HG03064 (cell line): ENCODE results near the gene SAC3D1.

Experiments used
- ATAC-seq: cut with Tn5 transposase; IDR thresholded peaks from one replicate; pipeline ENCODE4 v1.9.1; 2021; ENCODE audit warnings: low read depth; ENCODE audit not compliant: unreplicated experiment

Gene SAC3D1

DNA sequence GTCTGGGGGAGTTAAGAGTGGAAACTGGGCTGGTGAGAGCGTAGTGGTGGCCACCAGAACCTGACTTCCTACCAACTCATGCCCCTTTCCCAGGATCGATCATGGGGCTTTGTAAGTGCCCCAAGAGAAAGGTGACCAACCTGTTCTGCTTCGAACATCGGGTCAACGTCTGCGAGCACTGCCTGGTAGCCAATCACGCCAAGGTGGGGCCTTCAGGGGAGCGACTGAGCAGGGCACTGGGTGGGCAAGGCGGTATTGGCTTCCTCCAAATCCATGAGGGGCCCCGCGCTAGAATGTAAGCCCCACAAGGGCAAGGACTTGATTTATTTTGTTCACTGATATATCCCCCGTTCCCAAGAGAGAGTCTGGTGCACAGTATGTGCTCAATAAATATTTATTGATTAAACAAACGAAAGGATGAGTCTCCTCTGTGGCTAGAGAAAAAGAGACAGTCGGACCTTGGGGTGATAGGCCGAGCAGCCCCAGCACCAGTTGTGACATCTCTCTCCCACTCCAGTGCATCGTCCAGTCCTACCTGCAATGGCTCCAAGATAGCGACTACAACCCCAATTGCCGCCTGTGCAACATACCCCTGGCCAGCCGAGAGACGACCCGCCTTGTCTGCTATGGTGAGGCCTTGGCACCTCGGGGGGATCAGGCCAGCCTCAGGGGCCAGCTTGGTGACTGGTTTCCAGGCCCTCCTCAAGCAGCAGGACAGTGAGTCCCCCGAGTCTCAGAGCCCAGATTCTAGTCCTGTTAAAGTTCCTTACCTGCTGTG is 43.8 kb downstream of the SAC3D1 start:
- no peak for ATAC-seq

DNA sequence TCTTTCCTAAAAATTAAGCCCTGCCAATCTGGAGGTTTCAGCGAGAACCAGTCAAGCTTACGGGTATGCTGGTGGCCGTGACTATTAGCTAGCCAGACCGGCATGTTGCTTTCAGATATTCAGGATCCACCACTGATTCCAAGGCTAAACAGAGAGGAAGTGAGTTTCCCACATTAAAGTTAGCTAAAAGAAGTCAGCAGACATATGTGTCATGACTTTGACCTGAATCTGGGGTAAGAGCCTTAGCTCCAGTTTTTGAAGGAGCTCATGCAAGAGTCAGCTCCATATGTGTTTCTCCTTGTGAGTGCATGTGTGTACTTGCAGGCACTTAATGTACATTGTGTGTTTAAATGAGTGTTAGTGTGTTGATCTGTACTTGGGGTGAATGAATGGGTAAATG is 44.4 kb downstream of the SAC3D1 start:
- ATAC-seq: no peak

DNA sequence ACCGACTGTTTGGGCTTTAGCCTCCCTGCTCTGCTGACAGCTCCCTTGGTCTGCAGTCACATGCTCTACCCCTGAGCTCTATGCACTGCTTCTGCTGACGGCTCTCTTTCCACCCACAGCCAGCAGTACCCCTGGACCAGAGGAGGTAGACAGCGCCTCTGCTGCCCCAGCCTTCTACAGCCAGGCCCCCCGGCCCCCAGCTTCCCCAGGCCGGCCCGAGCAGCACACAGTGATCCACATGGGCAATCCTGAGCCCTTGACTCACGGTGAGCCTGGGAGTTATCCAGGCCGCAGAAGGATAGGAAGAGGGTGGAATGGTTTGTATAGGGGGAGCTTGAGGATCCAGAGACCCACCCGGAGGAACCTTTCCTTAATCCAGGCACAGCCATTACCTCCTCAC is 45.8 kb downstream of the SAC3D1 start:
- ATAC-seq: no peak

- ATAC-seq: no peak
These were observed 46.2 kb downstream of the SAC3D1 start for GRCh38 chr11:65087216-65087615.

- ATAC-seq: no peak
These were observed 46.8 kb downstream of the SAC3D1 start for GRCh38 chr11:65087827-65088226.

DNA sequence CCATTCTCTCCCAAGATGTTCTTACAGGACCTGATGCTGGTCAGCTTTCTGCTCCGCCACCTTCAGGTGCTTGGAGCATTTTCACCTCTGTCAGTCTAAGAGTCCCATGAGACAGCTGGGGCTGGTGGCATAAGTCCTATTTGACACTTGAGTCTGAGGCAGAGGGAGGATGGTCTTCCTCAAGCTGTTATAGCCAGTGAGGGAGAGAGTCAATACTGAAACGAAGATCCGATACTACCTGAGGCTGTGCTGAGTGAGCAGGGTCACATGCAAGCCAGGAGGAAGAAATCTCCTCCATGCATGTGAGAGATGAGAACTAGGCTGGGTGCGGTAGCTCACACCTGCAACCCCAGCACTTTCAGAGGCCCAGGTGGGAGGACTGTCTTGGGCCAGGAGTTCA is 48.6 kb downstream of the SAC3D1 start:
- no peak for ATAC-seq

DNA sequence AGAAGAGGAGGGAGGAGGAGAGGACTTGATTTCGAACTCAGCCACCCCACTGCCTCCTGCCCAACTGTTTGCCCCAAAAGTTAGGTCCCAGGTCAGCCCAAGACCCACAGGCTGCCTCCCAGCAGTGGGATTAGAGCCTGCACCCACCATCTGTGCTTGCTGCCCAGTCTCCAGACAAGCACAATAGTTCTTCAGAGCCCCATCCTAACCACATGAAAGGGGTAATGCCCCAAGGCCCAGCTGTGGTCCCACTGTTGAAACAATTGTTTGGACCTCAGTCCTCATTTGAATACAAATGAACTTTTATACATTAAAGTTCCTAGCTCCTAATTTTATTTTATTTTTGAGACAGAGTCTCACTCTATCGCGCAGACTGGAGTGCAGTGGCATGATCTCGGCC is 49.6 kb downstream of the SAC3D1 start:
- no peak for ATAC-seq
